ENCODE measurements around the gene NOS1AP.

Gene NOS1AP

GRCh38 chr1:162089748-162090147 lies 20.3 kb downstream of the NOS1AP start:
- H3K27ac ChIP-seq: no peak overlapping the region
- no peak for TF ChIP-seq ZFX (IDR thresholded peaks at IDR 0.05)
- TF ChIP-seq CTCF (conservative IDR thresholded peaks at IDR 0.05): no peak

DNA sequence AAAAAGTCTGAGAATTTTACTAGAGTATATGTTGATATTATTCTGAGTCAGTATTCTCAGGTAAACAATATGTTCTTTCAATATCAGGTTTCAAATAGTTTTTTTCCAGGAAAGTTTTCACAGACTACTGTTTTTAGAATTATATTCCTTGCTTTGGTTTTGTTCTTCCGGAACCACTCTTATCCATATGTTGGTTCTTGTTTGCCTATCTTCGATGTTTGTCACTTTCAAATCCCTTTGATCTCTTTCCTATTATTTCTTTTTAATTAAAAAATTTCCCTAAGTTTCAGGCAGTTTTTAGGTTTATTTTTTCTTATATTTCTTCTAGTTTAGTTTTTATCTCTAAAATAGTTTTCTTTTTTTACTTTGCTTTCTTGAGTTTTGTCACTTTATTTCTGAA lies 20.9 kb downstream of the NOS1AP start:
- no peak overlapping the region for H3K27ac ChIP-seq
- no peak for TF ChIP-seq CTCF (conservative IDR thresholded peaks at IDR 0.05)
- no peak for TF ChIP-seq ZFX (IDR thresholded peaks at IDR 0.05)

DNA sequence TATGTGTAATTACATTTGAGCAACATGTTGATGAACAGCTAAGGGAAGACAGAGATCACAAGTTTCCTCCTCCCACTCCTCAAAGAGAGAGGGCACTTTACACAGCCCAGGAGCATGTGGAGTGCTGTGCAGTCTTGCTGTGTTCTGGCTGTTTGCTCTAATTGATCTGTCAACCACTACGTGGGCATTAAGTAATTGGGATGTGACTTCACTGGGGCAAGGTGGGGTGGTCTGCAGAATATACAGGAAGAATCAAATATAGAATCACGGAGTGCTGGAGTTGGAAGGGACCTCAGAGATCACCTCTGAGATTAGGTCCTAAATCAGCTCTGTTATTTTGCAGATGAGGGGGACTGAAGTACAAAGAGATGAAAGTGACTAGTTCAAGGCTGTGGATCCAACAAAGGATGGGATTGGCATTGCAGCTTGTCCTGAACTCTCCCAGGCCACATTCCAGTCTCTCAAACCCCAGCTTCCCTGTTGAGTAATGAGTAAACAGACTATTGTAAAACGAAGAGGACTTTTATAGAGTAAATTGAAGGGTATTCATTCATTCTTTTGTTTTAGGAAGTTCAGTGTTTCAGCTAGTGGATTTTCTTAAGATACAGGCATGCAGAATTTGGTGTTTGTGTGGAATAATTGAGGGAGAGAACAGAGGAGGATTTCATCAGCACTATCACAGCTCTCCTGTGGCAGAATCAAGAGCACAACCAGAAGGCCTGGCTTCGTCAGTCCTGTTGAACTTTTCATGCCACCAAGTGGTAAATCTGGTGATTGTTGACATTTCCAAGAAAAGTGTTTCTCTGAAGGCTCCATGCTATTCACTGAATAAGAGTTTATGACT lies 22.4 kb downstream of the NOS1AP start:
- no peak overlapping the region for H3K27ac ChIP-seq
- TF ChIP-seq ZFX (IDR thresholded peaks at IDR 0.05) (no peak), CTCF (conservative IDR thresholded peaks at IDR 0.05) (no peak)

DNA sequence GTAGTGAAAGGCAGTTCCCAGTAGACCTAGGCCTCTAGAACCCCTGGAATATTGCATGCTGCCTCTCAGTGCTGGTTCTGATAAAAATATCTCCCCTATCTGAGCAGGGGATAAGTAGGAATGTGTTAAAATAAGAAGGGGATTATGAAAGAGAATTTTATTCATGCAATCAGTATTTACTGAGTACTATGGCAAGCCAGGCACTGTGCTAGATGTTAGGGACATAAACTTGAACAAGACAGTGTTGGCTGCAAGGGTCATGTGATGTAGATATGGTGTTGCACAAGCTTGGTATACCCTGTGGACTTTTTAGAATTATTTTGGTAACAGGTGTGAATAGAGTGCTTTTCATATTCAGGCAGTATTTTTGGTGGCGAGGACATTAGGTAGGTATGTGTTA lies 23.6 kb downstream of the NOS1AP start:
- no peak overlapping the region for H3K27ac ChIP-seq
- TF ChIP-seq CTCF (conservative IDR thresholded peaks at IDR 0.05) (no peak), ZFX (IDR thresholded peaks at IDR 0.05) (no peak)

DNA sequence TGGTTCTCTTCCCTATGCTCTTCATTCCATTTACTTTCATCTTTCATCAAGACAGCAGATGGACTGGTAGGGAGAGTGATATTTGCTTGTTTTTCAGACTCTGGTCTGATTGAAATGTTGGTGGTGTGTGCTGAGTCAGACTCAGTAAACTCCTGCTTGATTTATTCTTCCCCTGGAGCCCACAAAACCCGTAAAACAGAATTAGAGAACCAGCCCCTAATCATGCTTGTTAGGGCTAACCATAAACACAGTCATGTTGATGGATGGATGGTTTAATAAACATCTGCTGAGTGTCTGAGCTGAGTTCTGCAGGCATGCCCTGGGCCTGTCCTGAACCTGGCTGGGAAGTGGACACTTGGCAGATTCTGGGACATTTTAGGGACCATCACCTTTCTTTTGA lies 24.8 kb downstream of the NOS1AP start:
- H3K27ac ChIP-seq: no peak overlapping the region

GRCh38 chr1:162094723-162095122 lies 25.2 kb downstream of the NOS1AP start:
- no peak for TF ChIP-seq CTCF (conservative IDR thresholded peaks at IDR 0.05)
- no peak for TF ChIP-seq ZFX (IDR thresholded peaks at IDR 0.05)
- no peak overlapping the region for H3K27ac ChIP-seq

More for the DNA sequence above, 24.8 kb downstream of the NOS1AP start:
- TF ChIP-seq ZFX (IDR thresholded peaks at IDR 0.05): no peak
- TF ChIP-seq CTCF (conservative IDR thresholded peaks at IDR 0.05): no peak

DNA sequence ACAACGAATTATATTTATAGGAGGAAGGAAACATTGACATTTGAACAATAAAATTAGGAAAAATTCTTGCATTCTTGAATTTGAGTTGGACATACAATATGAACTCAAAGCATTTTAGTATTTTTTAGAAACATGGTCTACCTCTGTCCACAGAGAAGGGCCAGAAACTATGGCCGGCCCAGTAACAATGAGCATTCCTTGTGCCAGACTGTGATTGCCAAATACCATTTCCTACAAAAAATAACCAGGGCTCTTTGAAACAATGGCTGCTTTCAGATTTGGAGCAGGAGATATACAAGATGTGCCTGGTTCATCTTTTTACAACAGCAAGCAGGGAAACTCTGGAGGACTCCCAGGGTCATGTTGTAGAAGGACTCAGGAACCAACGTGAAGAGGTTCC lies 38.4 kb downstream of the NOS1AP start:
- no peak for TF ChIP-seq CTCF (conservative IDR thresholded peaks at IDR 0.05)
- H3K27ac ChIP-seq: no peak overlapping the region

Measured in C4-2B (cell line).